Sigmoid colon (tissue), 4 donors: ENCODE data around the gene BBS1.
A peak's percentile ranks its signal among the peaks of the same experiment; 100 is the strongest.

ENCODE experiments used
- EP300 ChIP-seq, 4 donors: sonication (generic); formaldehyde crosslinking; IDR thresholded peaks; one replicate each; pipeline ENCODE4 v1.6.1; 2017; ENCODE audit warnings: antibody characterized with exemption in 4 of 4
- POLR2A ChIP-seq, 2 donors: fragments of 450-650 bp; IDR thresholded peaks; one replicate each; pipeline ENCODE4 v1.6.1; 2016; ENCODE audit warnings: antibody characterized with exemption in 2 of 2, mild to moderate bottlenecking in 2 of 2, moderate library complexity in 2 of 2
- TF ChIP-seq, protein P1 (sequence below), 4 experiments: fragments of 450-650 bp in 3 of 4; fragments of 200-600 bp in 1 of 4; IDR thresholded peaks; one replicate each; pipeline ENCODE4 v1.5.1; 2016 to 2019; ENCODE audit warnings: antibody characterized with exemption in 4 of 4, mild to moderate bottlenecking in 3 of 4, moderate library complexity in 2 of 4

- TF ChIP-seq, protein P1, sequence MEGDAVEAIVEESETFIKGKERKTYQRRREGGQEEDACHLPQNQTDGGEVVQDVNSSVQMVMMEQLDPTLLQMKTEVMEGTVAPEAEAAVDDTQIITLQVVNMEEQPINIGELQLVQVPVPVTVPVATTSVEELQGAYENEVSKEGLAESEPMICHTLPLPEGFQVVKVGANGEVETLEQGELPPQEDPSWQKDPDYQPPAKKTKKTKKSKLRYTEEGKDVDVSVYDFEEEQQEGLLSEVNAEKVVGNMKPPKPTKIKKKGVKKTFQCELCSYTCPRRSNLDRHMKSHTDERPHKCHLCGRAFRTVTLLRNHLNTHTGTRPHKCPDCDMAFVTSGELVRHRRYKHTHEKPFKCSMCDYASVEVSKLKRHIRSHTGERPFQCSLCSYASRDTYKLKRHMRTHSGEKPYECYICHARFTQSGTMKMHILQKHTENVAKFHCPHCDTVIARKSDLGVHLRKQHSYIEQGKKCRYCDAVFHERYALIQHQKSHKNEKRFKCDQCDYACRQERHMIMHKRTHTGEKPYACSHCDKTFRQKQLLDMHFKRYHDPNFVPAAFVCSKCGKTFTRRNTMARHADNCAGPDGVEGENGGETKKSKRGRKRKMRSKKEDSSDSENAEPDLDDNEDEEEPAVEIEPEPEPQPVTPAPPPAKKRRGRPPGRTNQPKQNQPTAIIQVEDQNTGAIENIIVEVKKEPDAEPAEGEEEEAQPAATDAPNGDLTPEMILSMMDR (IDR thresholded peaks at IDR 0.05): no peak
- peak; percentile 55 to 65 for TF ChIP-seq POLR2A (IDR thresholded peaks at IDR 0.05)
- no peak for TF ChIP-seq EP300 (IDR thresholded peaks at IDR 0.05)
These were observed at the start of gene BBS1 for GRCh38 chr11:66510271-66510989.
